ENCODE measurements around the gene C8G. TPM values are rescaled to one million over a fixed set of nuclear protein-coding genes. Genes with fewer than 3 reads are reported as not detected.

The C8G gene
- total RNA-seq, 1 donor from 2014 or later: 0.98 TPM

GRCh38 chr9:136939996-136940525 lies 5.0 kb upstream of the C8G start:
- Mint-ChIP-seq H3K4me3 (no peak overlapping the region), H3K9me3 (no peaks in the 10 kb centered on the region), H3K27ac (ENCODE audit: unreplicated experiment) (no peak overlapping the region), H3K36me3 (ENCODE audit: low read depth) (peaks cover 15% of the 10 kb centered on the region), H3K4me1 (peaks cover 3% of the 10 kb centered on the region), H3K27me3 (ENCODE audit: low read depth) (no peaks in the 10 kb centered on the region)
- no peak for TF ChIP-seq CTCF (conservative IDR thresholded peaks at IDR 0.05)
- no peak for DNase-seq (ENCODE audit: low read depth, low spot score)

- Mint-ChIP-seq H3K9me3 (no peaks in the 10 kb centered on the region), H3K4me1 (peaks cover 3% of the 10 kb centered on the region), H3K4me3 (no peak overlapping the region), H3K36me3 (ENCODE audit: low read depth) (peaks cover 15% of the 10 kb centered on the region), H3K27ac (ENCODE audit: unreplicated experiment) (no peak overlapping the region), H3K27me3 (ENCODE audit: low read depth) (no peaks in the 10 kb centered on the region)
- DNase-seq (ENCODE audit: low read depth, low spot score): no peak
- no peak for TF ChIP-seq CTCF (conservative IDR thresholded peaks at IDR 0.05)
Measured at GRCh38 chr9:136940526-136941230, 4.4 kb upstream of the C8G start.

- Mint-ChIP-seq H3K27ac (ENCODE audit: unreplicated experiment) (no peak overlapping the region), H3K4me1 (peaks cover 3% of the 10 kb centered on the region), H3K27me3 (ENCODE audit: low read depth) (no peaks in the 10 kb centered on the region), H3K9me3 (no peaks in the 10 kb centered on the region), H3K36me3 (ENCODE audit: low read depth) (peaks cover 13% of the 10 kb centered on the region), H3K4me3 (peak overlapping the region; percentile 9)
- no peak for TF ChIP-seq CTCF (conservative IDR thresholded peaks at IDR 0.05)
- no peak for DNase-seq (ENCODE audit: low read depth, low spot score)
Measured at GRCh38 chr9:136941231-136942111, 3.6 kb upstream of the C8G start.

GRCh38 chr9:136942112-136942880 lies 2.7 kb upstream of the C8G start:
- H3K4me1 Mint-ChIP-seq: peaks cover 3% of the 10 kb centered on the region
- H3K27ac Mint-ChIP-seq (ENCODE audit: unreplicated experiment): no peak overlapping the region
- no peak for DNase-seq (ENCODE audit: low read depth, low spot score)
- peaks cover 12% of the 10 kb centered on the region for H3K36me3 Mint-ChIP-seq (ENCODE audit: low read depth)
- no peaks in the 10 kb centered on the region for H3K27me3 Mint-ChIP-seq (ENCODE audit: low read depth)
- TF ChIP-seq CTCF (conservative IDR thresholded peaks at IDR 0.05): no peak
- H3K4me3 Mint-ChIP-seq: peak overlapping the region; percentile 57
- H3K9me3 Mint-ChIP-seq: no peaks in the 10 kb centered on the region

- peak overlapping the region; percentile 57 for H3K4me3 Mint-ChIP-seq
- TF ChIP-seq CTCF (conservative IDR thresholded peaks at IDR 0.05): no peak
- H3K27ac Mint-ChIP-seq (ENCODE audit: unreplicated experiment): no peak overlapping the region
- no peak for DNase-seq (ENCODE audit: low read depth, low spot score)
- peaks cover 7% of the 10 kb centered on the region for H3K36me3 Mint-ChIP-seq (ENCODE audit: low read depth)
- H3K27me3 Mint-ChIP-seq (ENCODE audit: low read depth): no peaks in the 10 kb centered on the region
- H3K4me1 Mint-ChIP-seq: peaks cover 3% of the 10 kb centered on the region
- no peaks in the 10 kb centered on the region for H3K9me3 Mint-ChIP-seq
Measured at GRCh38 chr9:136942881-136943230, 2.2 kb upstream of the C8G start.
